Lower lobe of right lung (tissue), 2 donors: ENCODE results near the gene COL6A3. TPM values are rescaled to one million over a fixed set of nuclear protein-coding genes. Genes with fewer than 3 reads are reported as not detected.
A peak's percentile ranks its signal among the peaks of the same experiment; 100 is the strongest.

Experiments used
- ATAC-seq, 2 donors: fragments of 200-7000 bp; cut with Tn5 transposase; one replicate each; pipeline ENCODE4 v1.9.1; 2020 to 2022; ENCODE audit warnings: mild to moderate bottlenecking in 2 of 2, moderate library complexity in 2 of 2
- DNase-seq: peaks from one replicate; pipeline ENCODE4 v3.0.0-alpha.2; 2020
- H3K27ac ChIP-seq: fragments of 200-600 bp; one replicate; pipeline ENCODE4 v1.8.0; 2022
- H3K27me3 ChIP-seq: fragments of 200-600 bp; one replicate; pipeline ENCODE4 v1.8.0; 2022; ENCODE audit warnings: low read depth
- H3K36me3 ChIP-seq: fragments of 200-600 bp; one replicate; pipeline ENCODE4 v1.8.0; 2022; ENCODE audit warnings: mild to moderate bottlenecking
- H3K4me1 ChIP-seq: fragments of 200-600 bp; one replicate; pipeline ENCODE4 v1.8.0; 2022
- H3K4me3 ChIP-seq: fragments of 200-600 bp; one replicate; pipeline ENCODE4 v1.8.0; 2022; ENCODE audit warnings: mild to moderate bottlenecking
- H3K9me3 ChIP-seq: fragments of 200-600 bp; one replicate; pipeline ENCODE4 v1.8.0; 2022
- CTCF ChIP-seq: fragments of 200-600 bp; IDR thresholded peaks from one replicate; pipeline ENCODE4 v1.8.0; 2022; ENCODE audit warnings: antibody characterized with exemption, mild to moderate bottlenecking
- intact Hi-C: fragments of 100-400 bp; cut with DNase I; formaldehyde crosslinking; loops from one replicate; pipeline ENCODE4 v1.11.0; 2022
- total RNA-seq: library from RNA; stranded (reverse); fragmentation: NEBNext Ultra II Directional; extraction: Animal tissue kit (Norgen Biotek cat#: 25700); gene quantifications from one replicate; pipeline ENCODE4 v1.2.1, GENCODE V29; 2021
- donor health status: DM: no; HTN: yes; CAD: no; lungs with severe emphysema.

Gene COL6A3
- total RNA-seq, 1 donor from 2014 or later = 114 TPM

GRCh38 chr2:237451643-237452469 lies 37.9 kb upstream of the COL6A3 start:
- TF ChIP-seq CTCF = no peak
- peak overlapping the region; percentile 20 for H3K27ac ChIP-seq
- H3K4me1 ChIP-seq = peaks cover 23% of the 10 kb centered on the region
- H3K9me3 ChIP-seq = no peaks in the 10 kb centered on the region
- H3K27me3 ChIP-seq = no peaks in the 10 kb centered on the region
- H3K36me3 ChIP-seq = no peaks in the 10 kb centered on the region
- intact Hi-C loops = no loop called here
- ATAC-seq (no peak), DNase-seq (no peak)
- no peak overlapping the region for H3K4me3 ChIP-seq

- ATAC-seq (no peak), DNase-seq (no peak)
- H3K27me3 ChIP-seq = no peaks in the 10 kb centered on the region
- no peaks in the 10 kb centered on the region for H3K36me3 ChIP-seq
- no peak for TF ChIP-seq CTCF
- H3K4me3 ChIP-seq = no peak overlapping the region
- no peak overlapping the region for H3K27ac ChIP-seq
- peaks cover 23% of the 10 kb centered on the region for H3K4me1 ChIP-seq
- no peaks in the 10 kb centered on the region for H3K9me3 ChIP-seq
- intact Hi-C loops = no loop called here
These were observed 36.6 kb upstream of the COL6A3 start for GRCh38 chr2:237450583-237450982.

GRCh38 chr2:237450108-237450507 lies 36.1 kb upstream of the COL6A3 start:
- H3K36me3 ChIP-seq = no peaks in the 10 kb centered on the region

GRCh38 chr2:237449193-237449881 lies 35.4 kb upstream of the COL6A3 start:
- DNase-seq = no peak
- Histone ChIP-seq H3K4me1 (peaks cover 23% of the 10 kb centered on the region), H3K36me3 (no peaks in the 10 kb centered on the region), H3K27me3 (no peaks in the 10 kb centered on the region), H3K9me3 (no peaks in the 10 kb centered on the region), H3K27ac (peak overlapping the region; percentile 68), H3K4me3 (no peak overlapping the region)
- intact Hi-C loops = no loop called here
- no peak for TF ChIP-seq CTCF
- peak; percentile 60 to 62 for ATAC-seq

More at GRCh38 chr2:237450108-237450507, 36.1 kb upstream of the COL6A3 start:
- H3K27me3 ChIP-seq = no peaks in the 10 kb centered on the region
- intact Hi-C loops = no loop called here
- H3K4me3 ChIP-seq = no peak overlapping the region
- ATAC-seq (no peak), DNase-seq (no peak)
- peak overlapping the region; percentile 68 for H3K27ac ChIP-seq
- no peak for TF ChIP-seq CTCF
- peaks cover 23% of the 10 kb centered on the region for H3K4me1 ChIP-seq
- no peaks in the 10 kb centered on the region for H3K9me3 ChIP-seq

- Histone ChIP-seq H3K9me3 (no peaks in the 10 kb centered on the region), H3K27me3 (no peaks in the 10 kb centered on the region), H3K4me3 (no peak overlapping the region), H3K27ac (peak overlapping the region; percentile 68), H3K36me3 (no peaks in the 10 kb centered on the region), H3K4me1 (peaks cover 23% of the 10 kb centered on the region)
- TF ChIP-seq CTCF = no peak
- intact Hi-C loops = no loop called here
- no peak for ATAC-seq
- no peak for DNase-seq
These were observed 34.7 kb upstream of the COL6A3 start for GRCh38 chr2:237448626-237449025.
